H1 (cell line): ENCODE data around the gene NOL3. TPM values are rescaled to one million over a fixed set of nuclear protein-coding genes. Genes with fewer than 3 reads are reported as not detected.

Source experiments
- CTCF ChIA-PET: fragments of 300-600 bp; sonication (Branson Sonifier 250); formaldehyde crosslinking; loops from one replicate; lab custom pipeline; 2021; ENCODE audit not compliant: partially characterized antibody; lab: Charles Lee
- POLR2A ChIA-PET: fragments of 300-600 bp; sonication (Branson Sonifier 250); formaldehyde crosslinking; loops from one replicate; lab custom pipeline; 2021; ENCODE audit warnings: inconsistent platforms; ENCODE audit not compliant: partially characterized antibody; lab: Charles Lee
- DNase-seq, 2 experiments: peaks; one replicate each; pipeline versions ENCODE4 v3.0.0 to v3.0.0-alpha.2; 2010 to 2022; ENCODE audit warnings: low spot score in 2 of 2, low read depth in 1 of 2, mixed read lengths in 1 of 2
- FAIRE-seq: peaks from 2 replicates; lab custom pipeline; 2011; peaks lifted over from hg19 to GRCh38; lab: Jason Lieb, UNC
- H2AFZ ChIP-seq: 2 replicates; pipeline ENCODE4 v1.8.1; 2012; ENCODE audit warnings: low read length, inconsistent platforms
- H2AK5ac ChIP-seq: 2 replicates; pipeline ENCODE4 v1.6.1; 2013; ENCODE audit warnings: low read depth, low read length
- H2BK120ac ChIP-seq: replicated peaks from 2 replicates; pipeline ENCODE3; 2013; ENCODE audit warnings: low read depth, low read length, inconsistent platforms
- H2BK12ac ChIP-seq: 2 replicates; pipeline ENCODE4 v1.6.1; 2013; ENCODE audit warnings: low read depth, low read length
- H2BK15ac ChIP-seq: 2 replicates; pipeline ENCODE4 v1.6.1; 2013; ENCODE audit warnings: low read length
- H2BK20ac ChIP-seq: 2 replicates; pipeline ENCODE4 v1.6.1; 2013; ENCODE audit warnings: low read length
- H2BK5ac ChIP-seq: 2 replicates; pipeline ENCODE4 v1.6.1; 2013; ENCODE audit warnings: low read depth, low read length
- H3K14ac ChIP-seq: 2 replicates; pipeline ENCODE4 v1.6.1; 2013; ENCODE audit warnings: inconsistent platforms; ENCODE audit not compliant: insufficient read length
- H3K18ac ChIP-seq: 2 replicates; pipeline ENCODE4 v1.6.1; 2013; ENCODE audit warnings: low read length; ENCODE audit errors: extremely low read depth
- H3K23ac ChIP-seq: 2 replicates; pipeline ENCODE4 v1.6.1; 2013; ENCODE audit warnings: inconsistent platforms; ENCODE audit not compliant: insufficient read length
- H3K23me2 ChIP-seq: 2 replicates; pipeline ENCODE4 v1.6.1; 2013; ENCODE audit warnings: low read depth, low read length
- H3K27ac ChIP-seq: 2 replicates; pipeline ENCODE4 v1.6.1; 2011; ENCODE audit warnings: low read depth, low read length, inconsistent platforms
- H3K27me3 ChIP-seq, 4 experiments: replicated peaks in 1 of 4; 1 replicate in 1 of 4; 2 replicates in 3 of 4; pipeline versions ENCODE4 v1.6.1 to v1.8.1; 2011 to 2013; ENCODE audit warnings: low read length in 3 of 4, mild to moderate bottlenecking in 3 of 4, inconsistent platforms in 2 of 4, mixed read lengths in 2 of 4, moderate library complexity in 1 of 4; ENCODE audit not compliant: control insufficient read depth in 3 of 4, insufficient read depth in 3 of 4; ENCODE audit errors: extremely low read depth in 1 of 4
- H3K36me3 ChIP-seq, 4 experiments: 2 replicates each; pipeline versions ENCODE4 v1.6.1 to v1.8.1; 2011 to 2013; ENCODE audit warnings: mild to moderate bottlenecking in 4 of 4, low read length in 3 of 4, moderate library complexity in 2 of 4, control low read depth in 1 of 4, inconsistent platforms in 1 of 4; ENCODE audit not compliant: insufficient read depth in 4 of 4, control insufficient read depth in 2 of 4
- H3K4ac ChIP-seq: replicated peaks from 2 replicates; pipeline ENCODE3; 2013; ENCODE audit warnings: low read length, low read depth, mixed read lengths, inconsistent platforms; ENCODE audit not compliant: insufficient read length
- H3K4me1 ChIP-seq, 4 experiments: replicated peaks in 1 of 4; 1 replicate in 1 of 4; 2 replicates in 3 of 4; pipeline versions ENCODE4 v1.6.1 to v1.8.1; 2011 to 2013; ENCODE audit warnings: low read length in 3 of 4, inconsistent platforms in 2 of 4, mixed read lengths in 1 of 4; ENCODE audit not compliant: insufficient read depth in 4 of 4, control insufficient read depth in 3 of 4
- H3K4me2 ChIP-seq, 2 experiments: 2 replicates each; pipeline versions ENCODE4 v1.6.1 to v1.8.1; 2011 to 2013; ENCODE audit warnings: low read depth in 2 of 2, low read length in 2 of 2, control low read depth in 1 of 2, inconsistent platforms in 1 of 2, mild to moderate bottlenecking in 1 of 2; ENCODE audit not compliant: insufficient read depth in 1 of 2
- H3K4me3 ChIP-seq, 4 experiments: fragments of 200-600, 300-600 bp in 1 of 4; sonication (generic), shearing (Covaris generic), sonication (Bioruptor Twin) in 1 of 4; 2 replicates each; pipeline versions ENCODE4 v1.5.1 to v1.8.1; 2011 to 2016; ENCODE audit warnings: low read length in 4 of 4, low read depth in 3 of 4, control low read depth in 2 of 4, inconsistent platforms in 2 of 4, mild to moderate bottlenecking in 2 of 4, mixed read lengths in 1 of 4, moderate library complexity in 1 of 4; ENCODE audit not compliant: insufficient read depth in 2 of 4; ENCODE audit errors: extremely low read depth in 1 of 4
- H3K56ac ChIP-seq: replicated peaks from 2 replicates; pipeline ENCODE3; 2013; ENCODE audit warnings: low read depth, mild to moderate bottlenecking, mixed read lengths, low read length, inconsistent platforms; ENCODE audit not compliant: insufficient read length
- H3K79me1 ChIP-seq: 2 replicates; pipeline ENCODE4 v1.6.1; 2013; ENCODE audit warnings: low read depth, low read length, control low read depth
- H3K79me2 ChIP-seq, 2 experiments: 2 replicates each; pipeline versions ENCODE4 v1.6.1 to v1.8.1; 2012 to 2013; ENCODE audit warnings: low read length in 2 of 2, mild to moderate bottlenecking in 2 of 2, inconsistent platforms in 1 of 2; ENCODE audit not compliant: insufficient read depth in 2 of 2, control insufficient read depth in 1 of 2
- H3K9ac ChIP-seq, 4 experiments: replicated peaks in 1 of 4; 1 replicate in 1 of 4; 2 replicates in 3 of 4; pipeline versions ENCODE4 v1.6.1 to v1.8.1; 2011 to 2013; ENCODE audit warnings: low read depth in 3 of 4, low read length in 3 of 4, control low read depth in 2 of 4, mild to moderate bottlenecking in 2 of 4, moderate library complexity in 2 of 4, inconsistent platforms in 1 of 4; ENCODE audit errors: extremely low read depth in 1 of 4
- H3K9me3 ChIP-seq, 2 experiments: 2 replicates each; pipeline versions ENCODE4 v1.6.1 to v1.8.1; 2012 to 2013; ENCODE audit warnings: mild to moderate bottlenecking in 2 of 2, moderate library complexity in 2 of 2, control low read depth in 1 of 2, inconsistent platforms in 1 of 2, low read depth in 1 of 2, low read length in 1 of 2, mixed read lengths in 1 of 2; ENCODE audit not compliant: insufficient read depth in 2 of 2
- H4K20me1 ChIP-seq, 2 experiments: replicated peaks in 1 of 2; 2 replicates each; pipeline versions ENCODE3 to v1.8.1; 2011 to 2013; ENCODE audit warnings: inconsistent platforms in 2 of 2, low read length in 2 of 2, mild to moderate bottlenecking in 1 of 2; ENCODE audit not compliant: insufficient read depth in 2 of 2, control insufficient read depth in 1 of 2
- H4K5ac ChIP-seq: 2 replicates; pipeline ENCODE4 v1.6.1; 2013; ENCODE audit warnings: low read length, low read depth, mixed read lengths, inconsistent platforms; ENCODE audit not compliant: insufficient read length
- H4K8ac ChIP-seq: 2 replicates; pipeline ENCODE4 v1.8.0; 2013; ENCODE audit warnings: mild to moderate bottlenecking, moderate library complexity, low read length, inconsistent platforms; ENCODE audit not compliant: insufficient read depth; ENCODE audit errors: extremely low read depth
- H4K91ac ChIP-seq: replicated peaks from 2 replicates; pipeline ENCODE3; 2013; ENCODE audit warnings: low read length, mixed read lengths, inconsistent platforms; ENCODE audit not compliant: insufficient read length
- ASH2L ChIP-seq: fragments of 200-600, 300-600 bp; sonication (generic); IDR thresholded peaks from one replicate; pipeline ENCODE4 v1.7.1; 2017; ENCODE audit warnings: low read length
- BRCA1 ChIP-seq: IDR thresholded peaks from 2 replicates; pipeline ENCODE4 v1.6.1; 2012; ENCODE audit warnings: low read depth, low read length, improper control_type of control experiment
- CEBPB ChIP-seq: IDR thresholded peaks from 2 replicates; pipeline ENCODE4 v1.6.1; 2012; ENCODE audit warnings: low read depth, low read length
- EGR1 ChIP-seq: IDR thresholded peaks from 2 replicates; pipeline ENCODE4 v1.6.1; 2011; ENCODE audit warnings: low read depth, low read length, borderline replicate concordance
- GTF2F1 ChIP-seq: IDR thresholded peaks from 2 replicates; pipeline ENCODE4 v1.6.1; 2012; ENCODE audit warnings: low read depth, low read length, improper control_type of control experiment, borderline replicate concordance
- KDM4A ChIP-seq: IDR thresholded peaks from one replicate; pipeline ENCODE4 v1.7.1; 2012; ENCODE audit warnings: low read depth, mild to moderate bottlenecking, moderate library complexity, low read length, inconsistent platforms; ENCODE audit not compliant: severe bottlenecking
- RBBP5 ChIP-seq: IDR thresholded peaks from 2 replicates; pipeline ENCODE4 v1.7.1; 2012; ENCODE audit warnings: low read depth, mild to moderate bottlenecking, inconsistent platforms, low read length, moderate library complexity, borderline replicate concordance
- TAF7 ChIP-seq: optimal IDR thresholded peaks from 2 replicates; pipeline ENCODE3; 2011; ENCODE audit warnings: low read depth, mild to moderate bottlenecking, inconsistent platforms, low read length, moderate library complexity, borderline replicate concordance
- TEAD4 ChIP-seq: IDR thresholded peaks from 2 replicates; pipeline ENCODE4 v1.6.1; 2012; ENCODE audit warnings: low read depth, low read length, inconsistent platforms, mixed read lengths
- WGBS, 2 experiments: shearing (Covaris generic) in 1 of 2; methylation state at CpG; one replicate each; pipeline versions ENCODE4 v1.1.6 to v1.1.7; 2013 to 2015; ENCODE audit warnings: low lambda C conversion rate in 2 of 2, mixed read lengths in 2 of 2, inconsistent platforms in 1 of 2, low coverage in 1 of 2, missing lambda C conversion rate in 1 of 2; ENCODE audit not compliant: insufficient replicate concordance in 2 of 2, insufficient coverage in 1 of 2, insufficient read length in 1 of 2; ENCODE audit errors: extremely low coverage in 1 of 2, missing lambda C conversion rate in 1 of 2; 5-methylcytosine and 5-hydroxymethylcytosine counted together
- polyA plus RNA-seq, 7 experiments: library from polyadenylated mRNA; depleted of rRNA in 3 of 7; stranded (reverse) in 5 of 7; unstranded in 2 of 7; fragments of >200 nt in 5 of 7; fragments of 200-250 nt in 2 of 7; gene quantifications; 1 replicate in 5 of 7; 2 replicates in 1 of 7; 4 replicates in 1 of 7; pipeline versions ENCODE4 v1.2.1 to v1.2.3, GENCODE V29; 2011 to 2013; ENCODE audit warnings: missing spikeins in 2 of 7, mixed read lengths in 2 of 7
- total RNA-seq: library from RNA; stranded (reverse); fragmentation: NEBNext Ultra II Directional; extraction: Animal tissue kit (Norgen Biotek cat#: 25700); gene quantifications from 2 replicates; pipeline ENCODE4 v1.2.1, GENCODE V29; 2021

The NOL3 gene
- total and polyA plus RNA-seq, 2 of the 8 experiments (the other 6 are each of a cell fraction or from before 2014, with no cell fraction given): 2.2 to 4.6 TPM

DNA sequence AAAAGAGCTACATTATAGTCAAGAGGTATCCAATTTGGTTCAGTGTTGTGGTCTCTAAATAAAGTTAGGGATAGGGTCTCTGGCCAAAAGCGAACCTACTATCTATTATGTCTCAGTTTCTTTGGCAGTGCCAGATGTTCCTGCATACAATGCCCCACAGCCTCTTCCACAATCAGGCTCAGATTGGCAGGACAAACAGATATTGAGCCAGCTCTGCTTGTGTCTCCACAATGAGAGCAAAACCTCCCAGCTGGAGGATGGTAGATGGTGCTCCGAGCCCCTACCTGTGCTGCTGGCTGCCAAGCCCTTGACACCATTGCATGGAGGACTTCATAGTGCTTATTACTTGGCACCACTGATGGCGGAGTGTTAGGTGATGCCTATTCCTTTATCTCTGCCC lies 40.9 kb upstream of the NOL3 start:
- TF ChIP-seq TEAD4 (no peak), EGR1 (no peak), KDM4A (no peak), BRCA1 (no peak), ASH2L (no peak), GTF2F1 (no peak), RBBP5 (no peak), TAF7 (no peak), CEBPB (no peak)
- Histone ChIP-seq H2BK12ac (no peak overlapping the region), H3K4me2 (no peak overlapping the region), H4K5ac (no peak overlapping the region), H4K91ac (no peak overlapping the region), H3K27ac (no peak overlapping the region), H3K4me3 (no peak overlapping the region), H3K36me3 (peaks cover 8 to 18% (median 13%) of the 10 kb centered on the region in 4 experiments; a peak in 7 of 8 replicates), H4K8ac (no peak overlapping the region), H3K56ac (no peak overlapping the region), H4K20me1 (peaks cover 0 to 2% of the 10 kb centered on the region in 2 experiments), H3K79me2 (peaks cover 0 to 2% of the 10 kb centered on the region in 2 experiments; a peak in 1 of 4 replicates), H3K27me3 (no peaks in the 10 kb centered on the region), H3K23ac (no peak overlapping the region), H2BK20ac (no peak overlapping the region), H3K23me2 (no peaks in the 10 kb centered on the region), H3K18ac (no peak overlapping the region), H3K4me1 (no peaks in the 10 kb centered on the region), H2AFZ (no peak overlapping the region), H3K4ac (no peak overlapping the region), H3K9me3 (no peaks in the 10 kb centered on the region), H2BK15ac (no peak overlapping the region), H3K79me1 (no peaks in the 10 kb centered on the region), H2BK5ac (no peak overlapping the region), H2AK5ac (no peak overlapping the region), H3K14ac (no peak overlapping the region), H3K9ac (no peak overlapping the region), H2BK120ac (no peak overlapping the region)
- DNase-seq (no peak), FAIRE-seq (no peak)
- POLR2A ChIA-PET: no interaction called here
- 93% methylated on average over 3 of the region's 3 CpGs; no CpG with 5 or more reads in 1 of the 2 experiments for WGBS, 2 experiments
- CTCF ChIA-PET: interaction anchor here (0.5 to 4.7 kb wide), 16 partner anchors 9 to 1147 kb away, joined by 3 to 26 read pairs (median 4); partner anchors contain the start of gene CES3
